ENCODE measurements around the gene SLC2A10. TPM values are rescaled to one million over a fixed set of nuclear protein-coding genes. Genes with fewer than 3 reads are reported as not detected.

The SLC2A10 gene
- total and polyA plus RNA-seq, 2 donors (not counting 1 experiment from before 2014, with no cell fraction given): 35.3 to 47.2 TPM

DNA sequence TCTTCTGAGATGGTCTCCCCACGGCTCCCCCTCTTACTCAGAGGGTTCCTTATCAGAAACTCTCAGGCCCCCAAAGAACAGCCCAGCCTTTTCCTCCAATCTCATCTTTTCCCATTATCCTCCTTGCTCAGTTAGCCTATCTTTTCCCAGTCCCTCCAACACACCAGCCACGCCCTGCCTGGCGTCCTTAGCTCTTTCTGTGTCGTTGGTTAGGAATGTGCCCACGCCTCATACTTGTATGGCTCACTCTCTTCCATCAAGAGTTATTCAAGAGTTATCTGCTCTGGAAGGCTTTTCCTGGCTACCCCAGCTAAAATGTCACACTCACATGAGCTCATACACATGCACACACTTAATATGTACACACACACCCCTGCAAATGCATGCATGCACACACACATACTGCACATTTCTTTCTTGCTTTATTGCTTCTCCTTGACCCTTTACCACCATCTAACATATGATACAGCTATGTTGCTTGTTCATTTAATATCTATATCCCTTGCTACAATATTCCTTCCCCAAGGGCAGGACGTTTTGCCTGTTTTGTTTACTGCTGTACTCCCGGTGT lies 37.6 kb downstream of the SLC2A10 start:
- no peaks in the 10 kb centered on the region for H4K20me1 ChIP-seq (ENCODE audit: control insufficient read depth, extremely low read depth, insufficient read depth, low read length)
- no peak for TF ChIP-seq CTCF (conservative IDR thresholded peaks at IDR 0.05 in 1 of 2, IDR thresholded peaks at IDR 0.05 in 1 of 2; ENCODE audit: low read depth in 1 of 2, low read length in 2 of 2)
- TF ChIP-seq EZH2 (IDR thresholded peaks at IDR 0.05; ENCODE audit: low read length, missing control alignments): no peak
- peaks cover 2% of the 10 kb centered on the region for H3K4me1 ChIP-seq (ENCODE audit: control insufficient read depth, extremely low read depth, insufficient read depth, low read length)
- DNase-seq (ENCODE audit: low read depth in 2 of 2): peak; percentile 7 to 77
- no peak overlapping the region for H3K27ac ChIP-seq (ENCODE audit: insufficient read depth, low read length)
- no peak overlapping the region for H3K4me2 ChIP-seq (ENCODE audit: extremely low read depth, insufficient read depth, low read length)
- H2AFZ ChIP-seq (ENCODE audit: low read length): peak overlapping the region; percentile 7
- H3K36me3 ChIP-seq (ENCODE audit: control insufficient read depth, insufficient read depth, low read length): no peaks in the 10 kb centered on the region
- no peaks in the 10 kb centered on the region for H3K27me3 ChIP-seq (ENCODE audit: control insufficient read depth, insufficient read depth, low read length)
- no peak overlapping the region for H3K4me3 ChIP-seq (replicated peaks in 1 of 4; ENCODE audit: control extremely low read depth in 1 of 4, insufficient read depth in 1 of 4, low read depth in 3 of 4, low read length in 4 of 4)
- H3K79me2 ChIP-seq (ENCODE audit: control insufficient read depth, insufficient read depth, low read length): no peaks in the 10 kb centered on the region
- no peaks in the 10 kb centered on the region for H3K9me3 ChIP-seq (ENCODE audit: control insufficient read depth, insufficient read depth, low read depth, low read length)
- H3K9ac ChIP-seq (ENCODE audit: insufficient read depth, low read length): no peak overlapping the region

DNA sequence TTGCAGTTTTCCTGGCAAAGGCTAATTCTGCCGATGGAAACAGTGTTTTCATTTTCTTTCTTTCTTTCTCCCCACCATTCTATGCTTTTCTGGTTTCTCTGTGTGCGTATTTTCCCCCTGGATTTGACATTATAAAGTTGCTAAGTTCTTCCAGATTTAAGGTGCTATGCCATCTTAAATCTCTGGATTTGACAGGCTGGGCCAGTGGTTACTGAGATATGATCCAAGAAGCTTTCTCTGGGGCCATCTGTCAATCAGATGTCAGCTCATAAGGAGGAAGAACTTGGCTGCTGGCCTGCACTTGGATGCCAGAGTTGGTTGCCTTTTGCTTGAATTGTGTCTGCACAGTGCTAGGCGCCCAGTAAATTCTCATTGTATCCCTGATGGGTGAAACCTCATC lies 39.7 kb downstream of the SLC2A10 start:
- Histone ChIP-seq H3K79me2 (ENCODE audit: control insufficient read depth, insufficient read depth, low read length) (no peaks in the 10 kb centered on the region), H3K27ac (ENCODE audit: insufficient read depth, low read length) (no peak overlapping the region), H3K4me1 (ENCODE audit: control insufficient read depth, extremely low read depth, insufficient read depth, low read length) (peaks cover 2% of the 10 kb centered on the region), H3K27me3 (ENCODE audit: control insufficient read depth, insufficient read depth, low read length) (no peaks in the 10 kb centered on the region), H4K20me1 (ENCODE audit: control insufficient read depth, extremely low read depth, insufficient read depth, low read length) (no peaks in the 10 kb centered on the region), H3K9ac (ENCODE audit: insufficient read depth, low read length) (no peak overlapping the region), H3K4me3 (replicated peaks in 1 of 4; ENCODE audit: control extremely low read depth in 1 of 4, insufficient read depth in 1 of 4, low read depth in 3 of 4, low read length in 4 of 4) (no peak overlapping the region), H3K36me3 (ENCODE audit: control insufficient read depth, insufficient read depth, low read length) (no peaks in the 10 kb centered on the region), H3K9me3 (ENCODE audit: control insufficient read depth, insufficient read depth, low read depth, low read length) (no peaks in the 10 kb centered on the region), H2AFZ (ENCODE audit: low read length) (no peak overlapping the region), H3K4me2 (ENCODE audit: extremely low read depth, insufficient read depth, low read length) (no peak overlapping the region)
- TF ChIP-seq EZH2 (IDR thresholded peaks at IDR 0.05; ENCODE audit: low read length, missing control alignments) (no peak), CTCF (conservative IDR thresholded peaks at IDR 0.05 in 1 of 2, IDR thresholded peaks at IDR 0.05 in 1 of 2; ENCODE audit: low read depth in 1 of 2, low read length in 2 of 2) (no peak)
- DNase-seq (ENCODE audit: low read depth in 2 of 2): no peak

DNA sequence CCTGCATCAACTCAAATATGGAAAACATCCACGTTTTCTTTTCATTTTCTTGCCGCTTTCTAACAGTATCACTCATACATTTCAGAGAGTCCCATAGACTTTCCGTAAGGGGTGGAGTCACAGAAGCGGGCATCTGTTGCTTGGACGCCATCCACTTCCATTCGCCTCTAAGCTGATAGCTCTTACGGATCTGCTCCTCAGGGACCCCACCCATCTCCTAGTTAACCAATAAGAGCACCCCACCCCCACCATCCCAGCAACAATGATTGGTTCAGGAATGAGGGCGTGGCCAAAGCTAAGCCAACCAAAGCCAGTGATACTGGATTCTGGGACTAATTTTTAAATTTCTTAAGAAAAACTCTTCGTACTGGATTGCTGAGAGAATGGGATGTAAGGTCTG lies 42.4 kb downstream of the SLC2A10 start:
- Histone ChIP-seq H2AFZ (ENCODE audit: low read length) (no peak overlapping the region), H3K4me3 (replicated peaks in 1 of 4; ENCODE audit: control extremely low read depth in 1 of 4, insufficient read depth in 1 of 4, low read depth in 3 of 4, low read length in 4 of 4) (peak overlapping the region in 1 of 4 experiments; percentile 2), H3K36me3 (ENCODE audit: control insufficient read depth, insufficient read depth, low read length) (no peaks in the 10 kb centered on the region), H3K27me3 (ENCODE audit: control insufficient read depth, insufficient read depth, low read length) (no peaks in the 10 kb centered on the region), H3K27ac (ENCODE audit: insufficient read depth, low read length) (no peak overlapping the region), H3K4me2 (ENCODE audit: extremely low read depth, insufficient read depth, low read length) (no peak overlapping the region), H4K20me1 (ENCODE audit: control insufficient read depth, extremely low read depth, insufficient read depth, low read length) (no peaks in the 10 kb centered on the region), H3K9me3 (ENCODE audit: control insufficient read depth, insufficient read depth, low read depth, low read length) (no peaks in the 10 kb centered on the region), H3K4me1 (ENCODE audit: control insufficient read depth, extremely low read depth, insufficient read depth, low read length) (peaks cover 2% of the 10 kb centered on the region), H3K79me2 (ENCODE audit: control insufficient read depth, insufficient read depth, low read length) (no peaks in the 10 kb centered on the region), H3K9ac (ENCODE audit: insufficient read depth, low read length) (no peak overlapping the region)
- peak in 1 of 2 donors; percentile 13 for DNase-seq (ENCODE audit: low read depth in 2 of 2)
- TF ChIP-seq CTCF (conservative IDR thresholded peaks at IDR 0.05 in 1 of 2, IDR thresholded peaks at IDR 0.05 in 1 of 2; ENCODE audit: low read depth in 1 of 2, low read length in 2 of 2) (no peak), EZH2 (IDR thresholded peaks at IDR 0.05; ENCODE audit: low read length, missing control alignments) (no peak)
